C4-2B (cell line): Measurements from ENCODE around the gene MYO1E.

Experiments used
- H3K27ac ChIP-seq: fragments of 450-650 bp; 2 replicates; pipeline ENCODE4 v1.5.1; 2017
- ZFX ChIP-seq: fragments of 450-650 bp; IDR thresholded peaks from 2 replicates; pipeline ENCODE4 v1.6.1; 2017
- TF ChIP-seq, protein P1 (sequence below): fragments of 450-650 bp; conservative IDR thresholded peaks from 2 replicates; pipeline ENCODE4 v1.5.1; 2017; ENCODE audit warnings: mild to moderate bottlenecking

The MYO1E gene

DNA sequence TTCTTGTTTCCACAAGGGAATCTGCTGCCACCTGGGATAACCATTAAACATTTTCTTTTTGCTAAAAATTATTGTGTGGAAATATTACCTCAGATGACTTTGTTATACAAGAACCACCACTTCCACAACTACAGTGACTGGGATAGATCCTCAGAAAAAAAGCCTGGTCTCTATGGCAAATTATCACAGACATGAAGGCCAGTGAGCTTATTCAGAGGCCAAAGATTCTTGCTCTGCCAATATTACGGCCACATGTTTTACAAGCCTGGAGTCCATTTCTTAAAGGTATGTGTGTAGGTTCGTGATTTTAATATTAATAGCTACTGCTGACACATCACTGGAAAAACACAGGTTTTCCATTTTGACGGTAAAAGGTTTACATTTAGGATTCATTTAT, 73.8 kb downstream of the MYO1E start:
- TF ChIP-seq, protein P1, sequence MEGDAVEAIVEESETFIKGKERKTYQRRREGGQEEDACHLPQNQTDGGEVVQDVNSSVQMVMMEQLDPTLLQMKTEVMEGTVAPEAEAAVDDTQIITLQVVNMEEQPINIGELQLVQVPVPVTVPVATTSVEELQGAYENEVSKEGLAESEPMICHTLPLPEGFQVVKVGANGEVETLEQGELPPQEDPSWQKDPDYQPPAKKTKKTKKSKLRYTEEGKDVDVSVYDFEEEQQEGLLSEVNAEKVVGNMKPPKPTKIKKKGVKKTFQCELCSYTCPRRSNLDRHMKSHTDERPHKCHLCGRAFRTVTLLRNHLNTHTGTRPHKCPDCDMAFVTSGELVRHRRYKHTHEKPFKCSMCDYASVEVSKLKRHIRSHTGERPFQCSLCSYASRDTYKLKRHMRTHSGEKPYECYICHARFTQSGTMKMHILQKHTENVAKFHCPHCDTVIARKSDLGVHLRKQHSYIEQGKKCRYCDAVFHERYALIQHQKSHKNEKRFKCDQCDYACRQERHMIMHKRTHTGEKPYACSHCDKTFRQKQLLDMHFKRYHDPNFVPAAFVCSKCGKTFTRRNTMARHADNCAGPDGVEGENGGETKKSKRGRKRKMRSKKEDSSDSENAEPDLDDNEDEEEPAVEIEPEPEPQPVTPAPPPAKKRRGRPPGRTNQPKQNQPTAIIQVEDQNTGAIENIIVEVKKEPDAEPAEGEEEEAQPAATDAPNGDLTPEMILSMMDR, result no peak
- TF ChIP-seq ZFX, result no peak
- no peak overlapping the region for H3K27ac ChIP-seq

DNA sequence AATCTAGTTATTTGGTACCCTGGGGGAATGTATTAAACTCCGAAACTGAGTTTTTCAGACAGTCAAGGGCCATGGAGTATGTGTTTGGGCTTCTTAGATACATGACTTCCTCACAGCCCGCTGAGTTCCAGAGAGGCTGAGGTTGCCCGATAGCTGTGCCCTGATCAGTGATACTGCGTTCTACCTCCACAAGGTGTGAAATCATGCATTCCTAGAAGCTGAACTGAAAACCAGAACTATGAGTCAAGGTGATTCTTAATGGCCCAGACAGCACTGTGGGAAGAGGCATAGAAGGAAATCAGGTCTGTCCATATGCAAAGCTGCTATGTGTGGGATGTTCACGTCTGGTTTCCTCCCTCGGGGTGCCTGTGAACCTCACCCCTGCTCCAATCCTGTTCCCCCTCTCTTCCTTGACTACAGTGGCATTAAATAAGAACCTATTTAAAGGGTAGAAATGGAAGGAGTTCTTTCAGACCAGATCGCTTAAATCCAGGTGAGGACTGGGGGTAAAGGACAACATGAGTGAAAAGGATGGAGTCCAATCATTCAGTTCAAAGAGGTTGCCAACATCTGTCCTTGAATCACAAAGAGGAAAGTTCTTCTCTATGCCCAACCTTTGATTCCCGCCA, 74.3 kb downstream of the MYO1E start:
- TF ChIP-seq ZFX, result no peak
- TF ChIP-seq, protein P1, result no peak
- H3K27ac ChIP-seq, result no peak overlapping the region

DNA sequence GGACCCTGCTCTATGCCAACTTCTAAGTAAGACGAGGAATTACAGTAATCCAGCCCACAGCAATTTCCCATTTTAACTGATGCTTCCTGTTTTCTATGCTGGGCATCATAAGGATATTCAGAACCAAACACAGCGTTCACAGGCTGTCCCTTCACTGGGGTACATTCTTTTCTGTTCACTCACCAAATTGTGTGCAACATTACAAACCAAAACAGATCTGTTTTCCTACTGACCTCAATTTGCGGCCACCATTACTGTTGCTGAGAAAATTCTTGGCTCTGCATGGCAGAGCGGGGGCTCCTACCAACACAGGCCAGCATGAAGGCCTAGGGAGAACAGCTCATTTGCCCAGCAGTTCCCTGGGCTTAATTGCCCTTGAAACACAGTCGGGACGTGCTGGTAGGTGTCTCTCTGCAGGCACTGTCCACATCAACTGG, 76.5 kb downstream of the MYO1E start:
- H3K27ac ChIP-seq, result no peak overlapping the region
- no peak for TF ChIP-seq ZFX
- TF ChIP-seq, protein P1, result no peak

DNA sequence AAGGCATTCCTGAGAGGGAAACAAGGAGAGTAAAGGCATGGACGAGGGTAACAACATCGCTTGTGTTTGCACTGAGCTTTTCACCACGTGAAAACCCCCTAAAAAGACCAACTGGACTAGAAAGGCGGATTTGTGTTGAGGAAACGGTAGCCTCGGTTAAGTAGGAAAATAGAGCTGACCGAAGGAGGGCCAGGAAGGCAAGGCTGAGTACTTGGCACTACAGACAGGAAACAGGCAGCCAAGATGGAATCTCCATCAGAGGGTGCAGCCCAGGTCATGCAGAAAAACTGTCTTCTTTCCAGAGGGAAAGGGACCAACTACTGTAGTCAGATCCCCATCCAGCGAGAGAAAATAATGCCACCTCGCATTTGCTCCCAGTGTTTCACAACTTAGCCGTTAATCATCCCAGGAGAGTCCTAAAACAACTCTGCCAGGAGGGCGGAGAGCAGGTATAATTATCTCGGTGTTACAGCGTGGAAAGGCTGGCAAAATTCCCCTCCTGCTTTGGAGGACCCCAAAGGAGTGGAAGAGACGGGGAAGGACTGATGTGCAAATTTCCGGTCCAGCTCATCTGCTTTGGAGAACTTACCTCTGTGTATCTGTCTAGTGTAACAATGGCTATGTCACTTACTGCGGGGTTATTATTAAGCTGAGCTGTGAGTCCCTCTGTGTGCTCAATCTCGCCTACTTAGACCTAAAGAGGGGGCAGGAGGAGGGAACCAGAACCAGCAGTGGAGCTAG, 77.2 kb downstream of the MYO1E start:
- H3K27ac ChIP-seq, result no peak overlapping the region
- TF ChIP-seq ZFX, result no peak
- TF ChIP-seq, protein P1, result no peak

DNA sequence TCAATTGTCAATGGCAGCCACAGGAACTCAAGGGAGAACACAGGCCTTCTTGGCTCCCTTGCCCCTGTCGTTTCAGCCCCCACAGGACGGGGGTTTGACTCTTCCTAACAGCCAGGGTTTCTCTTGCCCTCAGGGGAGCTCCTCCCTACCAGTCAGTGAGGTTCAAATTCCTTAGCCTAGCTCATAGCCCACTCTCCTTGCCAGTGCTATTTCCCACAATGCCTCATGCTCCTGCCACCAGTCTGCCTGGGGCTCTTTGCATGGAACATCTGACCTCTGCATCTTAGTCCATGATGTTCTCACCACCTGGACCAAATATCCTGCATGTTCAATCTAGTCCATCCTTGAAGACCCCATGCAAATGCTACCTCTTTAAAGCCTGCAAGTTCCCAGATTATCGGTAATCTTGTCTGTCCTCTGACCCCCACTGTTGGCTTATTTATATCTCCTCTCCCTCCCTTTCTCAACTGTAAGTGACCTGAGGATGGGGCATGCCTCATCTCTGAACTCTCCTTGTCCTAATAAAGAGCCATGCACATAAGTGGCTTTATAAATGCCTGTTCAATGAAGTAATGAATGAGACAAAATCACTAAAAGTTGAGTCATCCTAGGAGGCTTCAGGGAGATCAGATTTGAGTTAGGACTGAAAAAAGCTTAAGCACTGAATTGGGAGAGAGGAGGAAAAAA, 78.0 kb downstream of the MYO1E start:
- TF ChIP-seq, protein P1, result no peak
- no peak for TF ChIP-seq ZFX
- H3K27ac ChIP-seq, result no peak overlapping the region

DNA sequence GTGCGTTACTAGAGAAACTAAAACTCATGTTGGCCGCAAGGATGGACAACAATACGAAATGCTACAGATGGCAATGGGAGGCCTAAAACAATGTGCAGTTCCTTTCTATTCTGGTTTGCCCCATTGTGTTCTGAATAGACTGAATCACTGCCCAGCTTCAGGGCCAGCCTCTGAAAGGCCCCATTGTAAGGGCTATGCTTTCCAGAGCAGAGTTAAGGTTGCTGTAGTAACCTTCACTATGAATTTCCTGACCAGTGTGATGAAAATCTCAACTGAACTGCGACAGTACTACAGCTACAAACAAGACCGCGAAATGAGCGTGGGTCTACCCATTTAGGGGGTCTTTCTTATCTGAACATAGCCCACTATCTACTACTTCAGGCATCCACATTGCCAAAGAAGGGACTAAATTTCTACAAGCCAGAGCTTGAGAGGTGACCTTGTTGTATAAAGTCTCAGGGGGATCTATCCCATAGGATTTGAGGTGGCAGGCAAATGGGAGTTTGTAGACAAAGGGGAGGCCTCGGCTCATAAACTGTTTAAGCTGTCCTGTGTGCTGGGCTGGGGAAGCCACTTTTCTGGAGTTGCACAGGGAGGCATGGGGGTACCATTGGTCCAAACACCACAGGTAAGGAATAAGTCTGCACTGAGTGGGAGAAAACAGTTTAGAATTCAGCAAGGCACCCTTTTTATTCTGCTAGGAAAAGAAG, 80.1 kb downstream of the MYO1E start:
- TF ChIP-seq, protein P1, result no peak
- 0 out of 2 replicates have a peak, but pooled peaks have one; percentile 8 for TF ChIP-seq ZFX
- no peak overlapping the region for H3K27ac ChIP-seq
